KOPT-K1 (cell line): ENCODE results near the gene VASN.

ENCODE experiments used
- H3K27ac ChIP-seq: fragments of 200-600 bp; sonication (generic); 2 replicates; pipeline ENCODE4 v1.5.1; 2016; ENCODE audit warnings: antibody characterized with exemption, mild to moderate bottlenecking, low read depth, low read length; ENCODE audit not compliant: poor library complexity, severe bottlenecking
- H3K36me3 ChIP-seq: fragments of 200-600 bp; sonication (generic); 2 replicates; pipeline ENCODE4 v1.5.1; 2017; ENCODE audit warnings: antibody characterized with exemption, mild to moderate bottlenecking, low read length, moderate library complexity; ENCODE audit not compliant: insufficient read depth
- H3K9me3 ChIP-seq: fragments of 200-600 bp; sonication (generic); 2 replicates; pipeline ENCODE4 v1.5.1; 2017; ENCODE audit warnings: antibody characterized with exemption, low read length, mild to moderate bottlenecking; ENCODE audit not compliant: insufficient read depth, poor library complexity, severe bottlenecking

The VASN gene

GRCh38 chr16:4371357-4372000 lies at the start of gene VASN:
VASN (plus strand) TSS chr16:4371848; CDS start chr16:4380878, 9,030 bp downstream.
- Histone ChIP-seq H3K36me3 (peaks cover 13% of the 10 kb centered on the region; the same call in 1 of the 2 replicates), H3K9me3 (no peaks in the 10 kb centered on the region), H3K27ac (no peak within 1 kb of the TSS)

- H3K27ac ChIP-seq: no peak overlapping the region
- no peaks in the 10 kb centered on the region for H3K9me3 ChIP-seq
- H3K36me3 ChIP-seq: no peaks in the 10 kb centered on the region
Measured at GRCh38 chr16:4322121-4323052, 49.3 kb upstream of the VASN start.

- H3K9me3 ChIP-seq: no peaks in the 10 kb centered on the region
- H3K36me3 ChIP-seq: no peaks in the 10 kb centered on the region
- no peak overlapping the region for H3K27ac ChIP-seq
Measured at GRCh38 chr16:4323071-4323844, 48.4 kb upstream of the VASN start.

GRCh38 chr16:4323845-4324488 lies 47.7 kb upstream of the VASN start:
- Histone ChIP-seq H3K36me3 (no peaks in the 10 kb centered on the region), H3K27ac (no peak overlapping the region), H3K9me3 (no peaks in the 10 kb centered on the region)

- Histone ChIP-seq H3K27ac (no peak overlapping the region), H3K9me3 (no peaks in the 10 kb centered on the region), H3K36me3 (no peaks in the 10 kb centered on the region)
Measured at GRCh38 chr16:4324492-4325252, 47.0 kb upstream of the VASN start.

- Histone ChIP-seq H3K9me3 (no peaks in the 10 kb centered on the region), H3K27ac (no peak overlapping the region), H3K36me3 (no peaks in the 10 kb centered on the region)
Measured at GRCh38 chr16:4325253-4325758, 46.3 kb upstream of the VASN start.

GRCh38 chr16:4327386-4328045 lies 44.1 kb upstream of the VASN start:
- Histone ChIP-seq H3K9me3 (no peaks in the 10 kb centered on the region), H3K36me3 (no peaks in the 10 kb centered on the region), H3K27ac (no peak overlapping the region)

GRCh38 chr16:4328046-4328781 lies 43.4 kb upstream of the VASN start:
- no peaks in the 10 kb centered on the region for H3K9me3 ChIP-seq
- no peaks in the 10 kb centered on the region for H3K36me3 ChIP-seq
- no peak overlapping the region for H3K27ac ChIP-seq

GRCh38 chr16:4328782-4329775 lies 42.6 kb upstream of the VASN start:
- Histone ChIP-seq H3K36me3 (no peaks in the 10 kb centered on the region), H3K9me3 (no peaks in the 10 kb centered on the region), H3K27ac (no peak overlapping the region)

- no peaks in the 10 kb centered on the region for H3K9me3 ChIP-seq
- no peaks in the 10 kb centered on the region for H3K36me3 ChIP-seq
- no peak overlapping the region for H3K27ac ChIP-seq
Measured at GRCh38 chr16:4330277-4330874, 41.3 kb upstream of the VASN start.

GRCh38 chr16:4332083-4332482 lies 39.6 kb upstream of the VASN start:
- H3K27ac ChIP-seq: no peak overlapping the region
- no peaks in the 10 kb centered on the region for H3K36me3 ChIP-seq
- no peaks in the 10 kb centered on the region for H3K9me3 ChIP-seq
